HEK293 (cell line): ENCODE measurements around the gene SPIRE1.

Experiments used
- CTCF ChIP-seq: fragments of 450-650 bp; formaldehyde crosslinking; IDR thresholded peaks from 2 replicates; pipeline ENCODE4 v1.5.1; 2016; ENCODE audit warnings: missing biosample characterization, missing genetic modification characterization
- HOXC10 ChIP-seq: sonication (generic); formaldehyde crosslinking; IDR thresholded peaks from 2 replicates; pipeline ENCODE4 v1.8.1; 2023; ENCODE audit warnings: mild to moderate bottlenecking, missing genetic modification reagents
- KLF9 ChIP-seq: fragments of 450-650 bp; formaldehyde crosslinking; IDR thresholded peaks from 2 replicates; pipeline ENCODE4 v1.5.1; 2016; ENCODE audit warnings: missing biosample characterization, missing genetic modification characterization, low read depth
- MZF1 ChIP-seq: fragments of 450-650 bp; formaldehyde crosslinking; IDR thresholded peaks from 2 replicates; pipeline ENCODE4 v1.5.1; 2017; ENCODE audit warnings: missing biosample characterization, missing genetic modification characterization, borderline replicate concordance
- SP3 ChIP-seq: fragments of 450-650 bp; formaldehyde crosslinking; IDR thresholded peaks from 2 replicates; pipeline ENCODE4 v1.5.1; 2016; ENCODE audit warnings: missing biosample characterization, missing genetic modification characterization
- ZFP37 ChIP-seq: fragments of 450-650 bp; formaldehyde crosslinking; IDR thresholded peaks from 2 replicates; pipeline ENCODE4 v1.5.1; 2016; ENCODE audit warnings: missing biosample characterization, missing genetic modification characterization
- ZNF138 ChIP-seq: fragments of 450-650 bp; formaldehyde crosslinking; IDR thresholded peaks from 2 replicates; pipeline ENCODE4 v1.5.1; 2016; ENCODE audit warnings: missing biosample characterization, missing genetic modification characterization, borderline replicate concordance
- ZNF391 ChIP-seq: fragments of 450-650 bp; formaldehyde crosslinking; IDR thresholded peaks from 2 replicates; pipeline ENCODE4 v1.5.1; 2016; ENCODE audit warnings: low read depth, missing biosample characterization, missing genetic modification characterization, borderline replicate concordance
- ZNF48 ChIP-seq: fragments of 450-650 bp; formaldehyde crosslinking; IDR thresholded peaks from 2 replicates; pipeline ENCODE4 v1.5.1; 2016; ENCODE audit warnings: missing biosample characterization, missing genetic modification characterization
- ZNF521 ChIP-seq: fragments of 450-650 bp; formaldehyde crosslinking; IDR thresholded peaks from 2 replicates; pipeline ENCODE4 v1.5.1; 2017; ENCODE audit warnings: missing biosample characterization, mild to moderate bottlenecking, missing genetic modification characterization
- ZNF837 ChIP-seq: fragments of 450-650 bp; formaldehyde crosslinking; IDR thresholded peaks from 2 replicates; pipeline ENCODE4 v1.5.1; 2016; ENCODE audit warnings: missing biosample characterization, missing genetic modification characterization
- ZNF843 ChIP-seq: fragments of 450-650 bp; formaldehyde crosslinking; IDR thresholded peaks from 2 replicates; pipeline ENCODE4 v1.5.1; 2016; ENCODE audit warnings: missing biosample characterization, missing genetic modification characterization

GRCh38 chr18:12569791-12570190, 88.1 kb downstream of the SPIRE1 start:
- no peak for TF ChIP-seq CTCF
- TF ChIP-seq ZFP37 (tag by site-specific recombination) = no peak
- no peak for TF ChIP-seq ZNF837 (tag by site-specific recombination)
- TF ChIP-seq HOXC10 (CRISPR knock-in tag) = no peak
- no peak for TF ChIP-seq KLF9 (tag by site-specific recombination)
- no peak for TF ChIP-seq ZNF138
- TF ChIP-seq ZNF48 (tag by site-specific recombination) = no peak
- no peak for TF ChIP-seq ZNF521 (tag by site-specific recombination)
- no peak for TF ChIP-seq MZF1 (tag by site-specific recombination)
- TF ChIP-seq ZNF843 (tag by site-specific recombination) = no peak
- no peak for TF ChIP-seq ZNF391 (tag by site-specific recombination)
- no peak for TF ChIP-seq SP3 (tag by site-specific recombination)
